ENCODE data around the gene YBX2.

The YBX2 gene

DNA sequence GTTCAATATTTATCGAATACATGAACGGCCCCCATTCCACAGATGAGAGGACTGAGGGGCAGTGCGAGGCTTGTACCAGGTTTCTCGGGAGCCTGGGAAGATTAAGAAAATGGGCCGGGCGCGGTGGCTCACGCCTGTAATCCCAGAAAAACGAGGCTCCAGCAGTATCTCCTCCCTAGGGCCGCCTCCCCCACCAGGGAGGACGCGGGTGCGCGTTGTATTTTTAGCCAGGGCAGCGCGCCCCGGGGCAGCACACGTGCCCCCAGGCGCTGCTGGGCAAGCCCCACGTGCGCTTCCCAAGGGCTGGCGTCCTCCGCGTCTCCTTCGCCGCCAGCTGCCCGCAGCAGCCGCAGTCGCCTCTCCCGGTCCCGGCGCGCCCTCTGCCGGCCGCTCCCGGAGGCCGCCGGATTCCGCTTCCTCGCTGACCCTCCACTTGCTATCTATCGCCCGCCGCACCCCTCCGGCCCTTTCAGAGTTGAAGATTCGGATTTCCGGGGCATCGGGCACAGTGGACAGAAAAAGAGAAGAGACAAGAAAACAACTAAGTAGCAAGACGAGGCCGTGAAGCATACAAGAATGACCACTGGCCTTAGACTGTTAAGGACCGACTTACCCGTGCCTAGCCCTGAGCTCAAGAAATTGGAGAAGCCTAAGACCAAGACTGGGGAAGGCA lies 1.9 kb upstream of the YBX2 start:
- peak; percentile 92 for DNase-seq (ENCODE audit: low spot score)

DNA sequence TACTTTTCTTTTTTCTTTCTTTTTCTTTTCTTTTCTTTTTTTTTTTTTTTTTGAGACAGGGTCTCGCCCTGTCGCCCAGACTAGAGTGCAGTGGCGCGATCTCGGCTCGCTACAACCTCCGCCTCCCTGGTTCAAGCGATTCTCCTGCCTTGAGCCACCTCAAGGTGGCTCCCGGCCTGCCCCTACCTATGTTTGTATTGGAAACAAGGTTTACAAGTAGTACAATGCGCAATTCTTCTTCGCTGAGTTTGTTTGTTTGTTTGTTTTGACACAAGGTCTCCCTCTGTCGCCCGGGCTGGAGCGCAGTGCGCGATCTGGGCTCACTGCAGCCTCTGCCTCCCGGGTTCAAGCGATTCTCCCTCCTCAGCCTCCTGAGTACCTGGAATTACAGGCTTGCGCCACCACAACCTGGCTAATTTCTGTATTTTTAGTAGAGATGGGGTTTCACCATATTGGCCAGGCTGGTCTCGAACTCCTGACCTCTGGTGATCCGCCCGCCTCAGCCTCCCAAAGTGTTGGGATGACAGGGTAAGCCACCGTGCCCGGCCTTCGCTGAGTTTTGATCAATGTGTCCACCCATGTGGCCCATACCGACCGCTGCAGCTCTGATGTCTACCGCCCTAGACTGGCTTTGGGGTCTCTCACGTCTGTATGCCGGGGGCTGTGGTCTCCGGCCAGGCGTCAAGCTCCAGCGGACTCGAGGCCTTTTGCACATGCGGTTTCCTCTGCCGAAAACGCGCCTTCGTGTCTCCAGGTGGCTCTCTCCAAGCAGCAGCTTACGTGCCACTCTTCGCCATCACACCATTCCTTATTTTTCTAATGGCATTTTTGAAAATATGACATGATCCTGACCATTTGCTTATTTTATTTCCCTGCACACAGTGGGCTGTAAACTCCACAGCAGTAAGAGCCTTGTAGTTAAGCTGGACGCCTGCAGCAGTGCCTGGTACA lies 1.1 kb upstream of the YBX2 start:
- DNase-seq (ENCODE audit: low spot score): no peak

DNA sequence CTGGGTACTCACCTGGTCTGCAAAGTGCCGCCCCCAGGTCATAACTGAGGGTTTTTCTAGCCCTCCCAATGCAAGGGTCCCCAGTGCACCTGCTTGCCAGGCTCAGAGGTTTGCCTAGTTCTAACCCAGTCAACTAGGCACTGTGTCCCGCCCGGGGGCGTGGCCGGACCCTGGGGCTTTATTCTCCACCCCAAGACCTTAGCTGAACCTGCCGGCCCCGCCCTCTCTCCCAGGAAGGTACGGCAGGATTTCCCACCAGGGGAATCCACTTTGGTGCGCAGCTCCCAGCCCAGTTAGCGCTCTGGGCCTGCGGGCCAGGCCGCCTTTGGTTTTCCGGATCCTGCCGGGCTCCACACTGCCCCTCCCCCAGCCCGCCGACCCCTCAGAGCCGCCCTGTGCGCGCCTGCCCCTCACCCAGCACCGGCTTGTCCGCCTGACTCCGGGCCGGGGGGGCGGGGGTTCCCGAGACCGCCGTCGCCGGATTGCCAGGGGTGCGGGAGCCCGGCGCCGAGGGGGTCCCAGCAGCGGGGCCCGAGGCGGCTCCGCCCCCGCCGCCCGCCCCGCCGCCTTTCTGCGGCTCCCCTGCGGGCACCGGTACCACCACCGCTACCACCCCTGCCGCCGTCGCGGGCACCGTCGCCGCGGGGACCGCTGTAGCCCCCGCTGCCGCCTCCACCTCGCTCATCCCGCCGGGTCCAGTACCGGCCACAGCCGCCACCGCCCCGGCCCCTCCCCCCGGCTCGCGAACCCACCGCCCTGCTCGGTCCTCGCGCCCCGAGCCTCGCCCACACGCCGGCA lies 424 bp downstream of the YBX2 start:
- DNase-seq (ENCODE audit: low spot score): peak; percentile 80

DNA sequence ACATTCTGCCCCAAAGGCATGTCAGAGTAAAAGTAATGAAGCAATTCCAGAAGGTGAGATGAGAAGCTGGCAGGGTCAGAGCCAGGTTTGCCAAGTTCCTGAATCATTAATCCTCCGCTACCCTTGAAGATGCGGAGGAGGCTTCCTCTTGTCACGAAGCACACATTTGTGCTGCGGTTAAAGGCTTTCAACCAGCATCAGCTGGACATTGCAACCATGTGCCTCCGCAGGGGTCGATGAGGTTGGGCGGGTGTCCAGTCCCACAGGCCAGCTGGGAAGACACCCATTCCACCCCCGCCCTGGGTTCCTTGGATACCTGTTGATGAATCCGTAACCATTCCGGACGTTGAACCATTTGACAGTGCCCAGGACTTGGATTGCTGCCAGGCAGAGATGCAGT lies 1.3 kb downstream of the YBX2 start:
- no peak for DNase-seq (ENCODE audit: low spot score)

DNA sequence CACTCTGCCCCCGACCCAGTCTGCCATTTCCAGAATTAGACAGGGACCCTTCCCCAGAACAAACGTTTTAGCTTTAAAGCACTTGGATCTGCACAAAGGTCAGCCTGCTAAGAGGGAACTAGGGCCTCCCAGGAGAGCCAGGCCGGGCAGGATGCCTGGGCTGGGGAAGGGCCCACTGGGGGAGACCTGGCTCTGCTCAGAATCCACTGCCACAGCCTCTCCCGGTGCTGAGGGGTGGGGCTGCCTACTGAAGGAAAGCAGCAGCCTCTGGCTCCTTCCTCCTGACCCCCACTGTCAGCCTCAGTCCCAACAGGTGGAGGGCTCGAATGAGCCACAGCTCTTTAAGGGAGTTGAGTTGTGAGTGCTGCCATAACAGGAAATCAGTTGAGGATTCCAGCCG lies 1.7 kb downstream of the YBX2 start:
- DNase-seq (ENCODE audit: low spot score): no peak

DNA sequence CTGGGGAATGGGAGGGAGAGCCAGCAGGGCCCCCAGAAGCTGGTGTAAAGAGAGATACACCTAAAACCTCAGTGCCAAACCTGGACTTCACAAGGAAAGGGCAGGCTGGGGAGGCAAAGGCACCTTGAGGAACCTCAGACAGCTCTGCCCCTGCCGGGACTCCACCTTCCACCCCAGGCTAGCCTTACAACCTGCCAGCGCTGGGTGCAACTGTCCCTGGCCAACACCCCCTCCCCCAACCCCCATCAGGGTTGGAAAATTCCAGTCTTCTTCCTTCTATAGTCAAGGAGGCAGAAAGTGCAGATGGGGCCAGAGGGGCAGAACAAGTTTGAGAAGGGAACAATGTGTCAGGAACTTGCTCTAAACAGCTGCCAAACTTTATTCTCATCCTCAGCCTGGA lies 2.2 kb downstream of the YBX2 start:
- no peak for DNase-seq (ENCODE audit: low spot score)

DNA sequence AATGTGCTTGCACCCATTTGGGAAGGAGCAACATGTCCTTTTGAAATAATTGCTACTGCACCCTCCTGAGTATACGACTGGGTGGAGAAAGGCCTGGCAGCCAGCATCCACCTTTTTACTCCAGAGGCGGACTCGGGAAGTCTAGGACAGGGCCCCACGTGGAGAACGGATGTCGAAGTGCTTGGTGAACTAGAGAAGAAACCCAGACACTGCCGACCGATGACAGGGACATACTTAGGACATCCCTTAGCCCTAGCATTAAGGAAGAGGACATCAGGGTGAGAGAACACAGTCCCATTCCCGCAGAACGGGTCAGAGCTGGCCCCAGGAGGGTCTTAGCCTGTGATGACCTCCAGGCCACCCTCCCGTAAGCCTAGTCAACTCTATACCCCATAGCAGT lies 3.8 kb downstream of the YBX2 start:
- no peak for DNase-seq (ENCODE audit: low spot score)

DNA sequence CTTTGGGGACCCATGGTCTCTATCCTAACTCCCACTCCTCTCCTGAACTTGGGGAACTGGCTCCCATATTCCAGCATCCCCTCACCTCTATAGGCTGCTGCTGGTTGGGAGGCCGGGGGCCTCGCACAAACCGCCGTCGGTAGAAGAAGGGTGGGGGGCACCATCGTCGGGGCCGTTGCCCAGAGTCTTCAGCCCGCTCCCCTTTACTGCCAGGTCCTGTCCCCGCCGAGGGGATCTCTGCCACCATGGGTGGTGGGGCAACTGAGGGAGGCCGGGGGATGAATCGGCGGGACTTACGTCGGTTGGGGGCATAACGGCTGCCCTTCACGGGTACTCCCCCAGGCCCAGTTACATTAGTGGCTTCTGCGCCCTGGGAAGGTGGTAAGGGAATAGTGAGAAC lies 4.3 kb downstream of the YBX2 start:
- no peak for DNase-seq (ENCODE audit: low spot score)

DNA sequence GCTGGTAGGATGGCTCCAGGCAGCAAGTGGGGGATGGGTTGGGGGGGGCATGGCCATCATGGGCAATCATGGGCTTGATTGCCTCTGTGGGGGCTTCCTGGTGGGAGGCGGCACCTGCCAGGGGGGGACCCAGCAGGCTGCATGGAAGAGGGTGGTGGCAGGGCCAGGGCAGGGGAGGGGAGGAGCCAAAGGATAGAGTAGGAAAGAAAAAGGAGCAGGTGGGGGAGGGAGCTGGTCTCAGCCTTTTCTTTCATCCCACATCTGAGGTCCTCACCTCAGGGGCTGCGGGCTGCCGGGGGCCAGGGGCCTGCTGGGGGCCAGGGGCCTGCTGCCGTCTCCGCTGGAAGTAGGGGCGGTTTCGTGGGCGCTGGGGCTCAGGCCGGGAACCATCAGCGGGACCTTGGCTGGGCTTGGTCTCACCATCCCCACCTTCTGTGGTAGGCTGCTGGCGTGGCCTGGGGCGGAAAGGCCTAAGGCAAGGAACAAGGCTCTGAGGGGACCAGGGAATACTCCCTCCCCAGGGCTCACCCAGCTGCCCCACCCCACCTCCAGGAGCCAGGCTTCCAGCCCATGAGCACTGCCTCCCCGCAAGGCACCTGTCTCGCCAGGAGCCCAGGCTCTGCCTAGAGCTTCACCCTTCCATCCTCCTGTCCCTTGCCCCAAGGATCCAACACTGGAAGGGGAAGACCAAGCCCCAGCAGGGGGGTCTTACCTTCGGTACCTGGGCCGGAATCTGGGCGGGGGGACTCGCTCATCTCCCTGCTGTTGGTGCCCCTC lies 5.0 kb downstream of the YBX2 start:
- DNase-seq (ENCODE audit: low spot score): peak; percentile 27

DNA sequence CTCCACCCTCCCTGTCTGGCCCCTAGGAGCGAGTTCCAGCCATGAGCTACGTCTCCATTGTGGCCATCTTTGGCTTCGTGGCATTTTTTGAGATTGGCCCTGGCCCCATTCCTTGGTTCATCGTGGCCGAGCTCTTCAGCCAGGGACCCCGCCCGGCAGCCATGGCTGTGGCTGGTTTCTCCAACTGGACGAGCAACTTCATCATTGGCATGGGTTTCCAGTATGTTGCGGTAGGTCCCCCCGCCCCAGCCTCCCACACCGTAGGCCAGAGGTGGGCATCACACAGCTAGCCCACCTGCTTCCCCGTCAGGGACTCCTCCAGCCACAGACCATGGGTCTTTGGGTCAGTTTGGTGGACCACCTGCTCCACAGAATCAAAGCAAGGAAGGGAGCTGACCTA lies 8.8 kb downstream of the YBX2 start:
- no peak for DNase-seq (ENCODE audit: low spot score)

DNA sequence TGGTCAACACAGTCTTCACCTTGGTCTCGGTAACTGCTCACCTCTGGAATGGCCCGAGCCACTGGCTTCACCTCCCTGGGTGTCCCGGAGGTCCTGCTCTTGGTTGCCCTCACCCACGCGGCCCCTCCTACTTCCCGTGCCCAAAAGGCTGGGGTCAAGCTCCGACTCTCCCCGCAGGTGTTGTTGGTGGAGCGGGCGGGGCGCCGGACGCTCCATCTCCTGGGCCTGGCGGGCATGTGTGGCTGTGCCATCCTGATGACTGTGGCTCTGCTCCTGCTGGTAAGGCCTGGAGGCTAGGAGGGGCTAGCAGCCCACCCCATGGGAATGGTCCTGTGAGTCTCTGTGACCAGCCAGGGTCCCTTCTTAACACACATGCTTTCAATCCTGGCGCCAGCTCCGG lies 9.5 kb downstream of the YBX2 start:
- no peak for DNase-seq (ENCODE audit: low spot score)

DNA sequence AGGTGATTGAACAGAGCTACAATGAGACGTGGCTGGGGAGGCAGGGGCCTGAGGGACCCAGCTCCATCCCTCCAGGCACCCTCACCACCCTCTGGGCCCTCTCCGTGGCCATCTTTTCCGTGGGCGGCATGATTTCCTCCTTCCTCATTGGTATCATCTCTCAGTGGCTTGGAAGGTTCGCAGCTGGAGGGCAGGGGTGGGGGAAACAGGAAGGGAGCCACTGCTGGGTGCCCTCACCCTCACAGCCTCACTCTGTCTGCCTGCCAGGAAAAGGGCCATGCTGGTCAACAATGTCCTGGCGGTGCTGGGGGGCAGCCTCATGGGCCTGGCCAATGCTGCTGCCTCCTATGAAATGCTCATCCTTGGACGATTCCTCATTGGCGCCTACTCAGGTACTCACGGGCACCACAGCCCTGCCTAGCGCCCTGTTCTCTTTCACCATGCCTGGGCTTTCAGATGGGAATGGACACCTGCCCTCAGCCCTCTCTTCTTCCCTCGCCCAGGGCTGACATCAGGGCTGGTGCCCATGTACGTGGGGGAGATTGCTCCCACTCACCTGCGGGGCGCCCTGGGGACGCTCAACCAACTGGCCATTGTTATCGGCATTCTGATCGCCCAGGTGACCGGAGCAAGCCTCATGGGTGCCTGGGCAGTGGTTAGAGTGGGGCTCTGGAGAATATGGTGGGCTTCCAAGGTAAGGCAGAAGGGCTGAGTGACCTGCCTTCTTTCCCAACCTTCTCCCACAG lies 10.8 kb downstream of the YBX2 start:
- DNase-seq (ENCODE audit: low spot score): no peak

DNA sequence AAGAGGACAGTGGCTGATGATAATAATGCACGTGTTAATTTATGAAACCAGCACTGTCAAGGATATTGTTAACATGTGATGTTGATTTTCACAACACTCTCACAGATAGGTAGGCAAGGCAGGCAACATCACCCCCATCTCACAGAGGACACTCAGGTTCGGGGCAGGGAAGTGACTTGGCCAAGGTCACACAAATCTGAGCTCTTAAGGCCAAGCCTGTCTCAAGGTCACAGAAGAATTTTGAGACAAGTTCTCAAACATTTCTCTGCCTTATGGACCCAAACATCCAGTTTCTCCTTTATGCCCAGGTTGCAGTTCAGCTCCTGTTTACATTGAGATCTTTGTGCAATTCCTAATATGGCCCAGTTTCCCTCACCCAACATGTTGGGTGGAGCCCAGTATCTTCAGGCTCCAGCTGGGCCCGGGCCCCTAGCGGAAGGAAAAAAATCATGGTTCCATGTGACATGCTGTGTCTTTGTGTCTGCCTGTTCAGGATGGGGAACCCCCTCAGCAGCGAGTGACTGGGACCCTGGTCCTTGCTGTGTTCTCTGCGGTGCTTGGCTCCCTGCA lies 11.6 kb downstream of the YBX2 start:
- no peak for DNase-seq (ENCODE audit: low spot score)

DNA sequence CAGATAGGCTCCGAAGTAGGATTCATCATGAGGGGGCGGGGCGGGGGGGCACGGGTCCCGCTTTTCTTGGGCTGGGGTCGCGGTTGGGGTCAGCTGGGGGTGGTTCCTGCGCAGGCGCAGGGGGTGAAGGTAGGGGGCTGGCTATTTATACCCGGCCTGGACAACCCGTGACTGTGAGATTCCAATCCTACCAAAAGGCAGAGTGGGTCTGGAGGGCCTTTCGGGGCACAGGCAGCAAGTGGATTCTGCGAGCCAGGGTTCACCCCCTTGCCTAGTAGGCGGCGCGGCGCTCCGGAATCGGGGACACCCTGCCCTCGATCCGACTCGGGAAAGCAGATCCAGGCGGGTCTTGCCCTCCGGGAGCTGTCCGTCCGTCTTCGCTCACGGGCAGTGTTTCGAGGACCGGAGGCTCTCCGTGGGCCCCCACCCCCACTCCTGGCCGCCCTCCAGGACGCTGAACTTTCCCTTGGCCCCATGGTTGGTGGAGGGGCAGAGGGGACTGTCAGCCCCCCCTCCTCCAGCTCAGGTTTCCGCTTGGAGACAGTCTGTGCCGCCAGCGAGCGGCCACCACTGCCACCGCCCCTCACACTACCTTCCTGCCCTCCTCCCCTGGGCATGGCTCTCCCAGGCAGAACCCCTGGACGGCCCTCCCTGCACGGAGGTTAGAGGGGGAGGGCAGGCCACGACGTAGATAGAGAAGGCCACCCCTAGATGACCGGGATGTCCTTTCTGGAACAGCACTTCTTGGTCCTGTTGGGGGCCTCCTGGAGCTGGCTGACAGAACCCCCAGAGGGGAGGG lies 12.3 kb downstream of the YBX2 start:
- peak; percentile 51 for DNase-seq (ENCODE audit: low spot score)

DNA sequence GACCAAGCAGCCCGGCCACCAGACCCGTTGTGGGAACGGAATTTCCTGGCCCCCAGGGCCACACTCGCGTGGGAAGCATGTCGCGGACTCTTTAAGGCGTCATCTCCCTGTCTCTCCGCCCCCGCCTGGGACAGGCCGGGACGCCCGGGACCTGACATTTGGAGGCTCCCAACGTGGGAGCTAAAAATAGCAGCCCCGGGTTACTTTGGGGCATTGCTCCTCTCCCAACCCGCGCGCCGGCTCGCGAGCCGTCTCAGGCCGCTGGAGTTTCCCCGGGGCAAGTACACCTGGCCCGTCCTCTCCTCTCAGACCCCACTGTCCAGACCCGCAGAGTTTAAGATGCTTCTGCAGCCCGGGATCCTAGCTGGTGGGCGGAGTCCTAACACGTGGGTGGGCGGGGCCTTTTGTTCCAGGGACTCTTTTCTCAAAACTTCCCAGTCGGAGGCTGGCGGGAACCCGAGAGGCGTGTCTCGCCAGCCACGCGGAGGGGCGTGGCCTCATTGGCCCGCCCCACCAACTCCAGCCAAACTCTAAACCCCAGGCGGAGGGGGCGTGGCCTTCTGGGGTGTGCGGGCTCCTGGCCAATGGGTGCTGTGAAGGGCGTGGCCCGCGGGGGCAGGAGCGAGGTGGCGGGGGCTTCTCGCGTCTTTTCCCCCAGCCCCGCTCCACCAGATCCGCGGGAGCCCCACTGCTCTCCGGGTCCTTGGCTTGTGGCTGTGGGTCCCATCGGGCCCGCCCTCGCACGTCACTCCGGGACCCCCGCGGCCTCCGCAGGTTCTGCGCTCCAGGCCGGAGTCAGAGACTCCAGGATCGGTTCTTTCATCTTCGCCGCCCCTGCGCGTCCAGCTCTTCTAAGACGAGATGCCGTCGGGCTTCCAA lies 13.1 kb downstream of the YBX2 start, which contains the start of gene SLC2A4:
SLC2A4 (plus strand) TSS at position 645 of the 879 bp plus-strand sequence; CDS start at position 862, 217 bp downstream.
- peak; percentile 99 for DNase-seq (ENCODE audit: low spot score)

DNA sequence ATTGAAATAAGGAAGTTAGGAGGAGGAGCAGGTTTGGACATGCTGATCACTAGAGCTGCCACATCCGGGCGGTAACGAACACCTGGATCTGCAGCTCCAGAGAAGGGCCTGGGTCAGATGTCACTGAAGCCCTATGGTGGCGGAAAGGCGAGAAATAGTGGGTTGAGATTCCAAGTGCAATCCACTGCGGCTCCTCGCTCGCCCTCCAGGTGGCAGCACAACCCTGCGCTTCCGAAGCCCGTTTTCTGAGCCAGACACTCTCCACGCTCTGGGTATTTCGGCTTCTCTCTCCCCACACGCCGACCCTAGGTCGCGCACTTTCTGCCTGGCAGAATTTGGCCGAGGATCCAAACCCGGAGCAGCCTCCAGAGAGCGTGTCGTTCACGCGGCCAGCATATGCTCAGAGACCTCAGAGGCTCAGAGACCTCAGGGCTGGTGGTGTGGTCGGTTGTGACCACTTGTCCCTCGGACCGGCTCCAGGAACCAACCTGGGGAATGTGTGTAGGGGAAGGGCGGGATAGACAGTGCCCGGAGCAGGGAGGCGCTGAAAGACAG lies 13.8 kb downstream of the YBX2 start:
- DNase-seq (ENCODE audit: low spot score): peak; percentile 85

DNA sequence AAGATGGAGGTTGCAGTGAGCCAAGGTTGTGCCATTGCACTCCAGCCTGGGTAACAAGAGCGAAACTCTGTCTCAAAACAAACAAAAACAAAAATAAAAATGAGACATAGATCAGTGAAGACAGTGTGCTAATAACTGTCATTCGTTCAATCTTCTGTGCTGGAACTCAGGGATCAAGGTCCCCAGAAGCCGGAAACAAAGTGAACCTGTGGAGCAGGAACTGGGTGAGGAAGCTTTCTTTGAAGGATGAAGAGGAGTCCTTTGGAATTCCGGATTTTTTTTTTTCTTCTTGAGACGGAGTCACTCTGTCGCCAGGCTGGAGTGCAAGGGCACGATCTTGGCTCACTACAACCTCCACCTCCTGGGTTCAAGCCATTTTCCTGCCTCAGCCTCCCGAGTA lies 15.0 kb downstream of the YBX2 start:
- DNase-seq (ENCODE audit: low spot score): no peak

DNA sequence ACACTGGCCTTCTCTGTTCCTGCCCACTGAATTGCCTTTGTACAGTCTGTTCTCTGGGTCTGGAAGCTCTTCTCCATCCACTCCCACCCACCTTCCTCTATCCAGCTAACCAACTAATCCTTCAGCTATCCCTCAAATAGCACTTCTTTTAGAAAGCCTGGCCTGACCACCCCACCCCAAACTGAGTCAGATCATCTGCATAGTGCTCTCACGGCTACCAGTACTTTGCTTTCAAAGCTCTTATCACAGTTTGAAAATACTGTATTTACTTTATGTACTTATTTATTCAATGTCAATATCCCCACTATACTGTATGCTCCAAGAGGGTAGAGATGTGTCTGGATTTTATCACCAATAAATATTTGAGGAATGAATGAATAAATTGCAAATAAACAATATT lies 27.7 kb downstream of the YBX2 start:
- no peak for DNase-seq (ENCODE audit: low spot score)

DNA sequence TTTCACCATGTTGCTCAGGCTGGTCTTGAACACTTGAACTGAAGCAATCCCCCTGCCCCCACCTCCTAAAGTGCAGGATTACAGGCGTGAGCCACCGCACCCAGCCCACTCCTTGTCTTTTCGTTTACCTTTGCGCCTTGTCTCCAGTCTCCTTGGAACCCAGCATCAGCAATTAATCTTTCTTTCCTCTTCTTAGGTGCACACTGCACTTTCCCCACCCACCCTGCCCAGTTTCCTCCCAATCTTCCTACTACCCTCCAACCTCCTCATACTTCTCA lies 30.7 kb downstream of the YBX2 start:
- no peak for DNase-seq (ENCODE audit: low spot score)

Measured in iPS-NIHi11 (cell line).